H1 (cell line): ENCODE results near the gene EMX1. TPM values are rescaled to one million over a fixed set of nuclear protein-coding genes. Genes with fewer than 3 reads are reported as not detected.

Experiments used
- BACH1 ChIP-seq: IDR thresholded peaks from 2 replicates; pipeline ENCODE4 v1.6.1; 2012; ENCODE audit warnings: low read length, improper control_type of control experiment
- CBX5 ChIP-seq: fragments of 300-800, 300-1000 bp; sonication (generic); IDR thresholded peaks from 2 replicates; pipeline ENCODE4 v1.7.1; 2016; ENCODE audit warnings: antibody characterized with exemption, low read length, low read depth
- KDM1A ChIP-seq: fragments of 200-600, 300-600 bp; sonication (generic); IDR thresholded peaks from 2 replicates; pipeline ENCODE4 v1.7.1; 2016; ENCODE audit warnings: mild to moderate bottlenecking, low read length, borderline replicate concordance
- RFX5 ChIP-seq: IDR thresholded peaks from 2 replicates; pipeline ENCODE4 v1.6.1; 2011; ENCODE audit warnings: low read depth, low read length, improper control_type of control experiment, borderline replicate concordance
- polyA plus RNA-seq, 7 experiments: library from polyadenylated mRNA; depleted of rRNA in 3 of 7; stranded (reverse) in 5 of 7; unstranded in 2 of 7; fragments of >200 nt in 5 of 7; fragments of 200-250 nt in 2 of 7; gene quantifications; 1 replicate in 5 of 7; 2 replicates in 1 of 7; 4 replicates in 1 of 7; pipeline versions ENCODE4 v1.2.1 to v1.2.3, GENCODE V29; 2011 to 2013; ENCODE audit warnings: missing spikeins in 2 of 7, mixed read lengths in 2 of 7
- total RNA-seq: library from RNA; stranded (reverse); fragmentation: NEBNext Ultra II Directional; extraction: Animal tissue kit (Norgen Biotek cat#: 25700); gene quantifications from 2 replicates; pipeline ENCODE4 v1.2.1, GENCODE V29; 2021

Gene EMX1
- total and polyA plus RNA-seq, 2 of the 8 experiments (the other 6 are each of a cell fraction or from before 2014, with no cell fraction given) = 2.4 to 4.9 TPM

DNA sequence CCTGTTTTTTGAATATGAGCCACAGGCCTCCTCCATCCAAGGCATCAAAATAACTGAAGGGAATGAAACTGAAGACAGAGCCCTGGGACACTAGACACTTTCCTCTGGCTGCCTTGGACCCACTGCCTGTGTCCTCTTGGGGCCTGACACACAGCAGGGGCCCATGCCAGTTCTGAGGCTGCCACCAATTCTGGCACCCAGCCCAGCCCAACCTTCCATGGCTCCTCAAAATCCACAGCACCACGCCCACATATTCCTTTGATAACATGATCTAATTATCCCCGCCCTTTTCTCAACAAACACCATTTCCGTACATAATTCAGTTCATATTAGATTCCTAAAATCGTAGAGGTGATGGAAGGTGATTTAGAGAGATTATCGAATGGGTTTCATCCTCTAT is 64.2 kb downstream of the EMX1 start (continued):
- TF ChIP-seq RFX5 = no peak
- no peak for TF ChIP-seq CBX5
- no peak for TF ChIP-seq KDM1A
- no peak for TF ChIP-seq BACH1
